Central memory CD8-positive, alpha-beta T cell (primary cell): Measurements from ENCODE around the gene GAPVD1.
"Not testable (repeated sequence)": the region's sequence is repeated elsewhere in the genome, so short reads cannot be mapped to it uniquely, and the experiment has no call there.

Experiments
- ATAC-seq: fragments of 150-1000 bp; cut with Tn5 transposase; replicated peaks from 2 replicates; pipeline ENCODE4 v1.10.0; 2022; ENCODE audit warnings: mild to moderate bottlenecking, moderate FRiP score, moderate number of reproducible peaks; ENCODE audit not compliant: poor library complexity, severe bottlenecking; ENCODE audit errors: extremely low read depth
- DNase-seq, 2 donors: peaks; one replicate each; pipeline ENCODE4 v3.0.0; 2021; ENCODE audit warnings: low spot score in 2 of 2
- H3K27ac Mint-ChIP-seq: one replicate; pipeline ENCODE4 v1.8.0; 2022; ENCODE audit warnings: low read depth, mild to moderate bottlenecking, moderate library complexity, mixed read lengths
- H3K27me3 Mint-ChIP-seq: one replicate; pipeline ENCODE4 v1.8.0; 2022; ENCODE audit warnings: mixed read lengths
- H3K36me3 Mint-ChIP-seq: one replicate; pipeline ENCODE4 v1.8.0; 2022; ENCODE audit warnings: mild to moderate bottlenecking, moderate library complexity, mixed read lengths; ENCODE audit not compliant: insufficient read depth
- H3K4me1 Mint-ChIP-seq: one replicate; pipeline ENCODE4 v1.8.0; 2022; ENCODE audit warnings: mixed read lengths
- H3K4me3 Mint-ChIP-seq: one replicate; pipeline ENCODE4 v1.8.0; 2022; ENCODE audit warnings: mild to moderate bottlenecking, moderate library complexity, mixed read lengths
- H3K9me3 Mint-ChIP-seq: one replicate; pipeline ENCODE4 v1.8.0; 2022; ENCODE audit warnings: mixed read lengths

GAPVD1 gene, protein sequence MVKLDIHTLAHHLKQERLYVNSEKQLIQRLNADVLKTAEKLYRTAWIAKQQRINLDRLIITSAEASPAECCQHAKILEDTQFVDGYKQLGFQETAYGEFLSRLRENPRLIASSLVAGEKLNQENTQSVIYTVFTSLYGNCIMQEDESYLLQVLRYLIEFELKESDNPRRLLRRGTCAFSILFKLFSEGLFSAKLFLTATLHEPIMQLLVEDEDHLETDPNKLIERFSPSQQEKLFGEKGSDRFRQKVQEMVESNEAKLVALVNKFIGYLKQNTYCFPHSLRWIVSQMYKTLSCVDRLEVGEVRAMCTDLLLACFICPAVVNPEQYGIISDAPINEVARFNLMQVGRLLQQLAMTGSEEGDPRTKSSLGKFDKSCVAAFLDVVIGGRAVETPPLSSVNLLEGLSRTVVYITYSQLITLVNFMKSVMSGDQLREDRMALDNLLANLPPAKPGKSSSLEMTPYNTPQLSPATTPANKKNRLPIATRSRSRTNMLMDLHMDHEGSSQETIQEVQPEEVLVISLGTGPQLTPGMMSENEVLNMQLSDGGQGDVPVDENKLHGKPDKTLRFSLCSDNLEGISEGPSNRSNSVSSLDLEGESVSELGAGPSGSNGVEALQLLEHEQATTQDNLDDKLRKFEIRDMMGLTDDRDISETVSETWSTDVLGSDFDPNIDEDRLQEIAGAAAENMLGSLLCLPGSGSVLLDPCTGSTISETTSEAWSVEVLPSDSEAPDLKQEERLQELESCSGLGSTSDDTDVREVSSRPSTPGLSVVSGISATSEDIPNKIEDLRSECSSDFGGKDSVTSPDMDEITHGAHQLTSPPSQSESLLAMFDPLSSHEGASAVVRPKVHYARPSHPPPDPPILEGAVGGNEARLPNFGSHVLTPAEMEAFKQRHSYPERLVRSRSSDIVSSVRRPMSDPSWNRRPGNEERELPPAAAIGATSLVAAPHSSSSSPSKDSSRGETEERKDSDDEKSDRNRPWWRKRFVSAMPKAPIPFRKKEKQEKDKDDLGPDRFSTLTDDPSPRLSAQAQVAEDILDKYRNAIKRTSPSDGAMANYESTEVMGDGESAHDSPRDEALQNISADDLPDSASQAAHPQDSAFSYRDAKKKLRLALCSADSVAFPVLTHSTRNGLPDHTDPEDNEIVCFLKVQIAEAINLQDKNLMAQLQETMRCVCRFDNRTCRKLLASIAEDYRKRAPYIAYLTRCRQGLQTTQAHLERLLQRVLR (N-terminal part only)

DNA sequence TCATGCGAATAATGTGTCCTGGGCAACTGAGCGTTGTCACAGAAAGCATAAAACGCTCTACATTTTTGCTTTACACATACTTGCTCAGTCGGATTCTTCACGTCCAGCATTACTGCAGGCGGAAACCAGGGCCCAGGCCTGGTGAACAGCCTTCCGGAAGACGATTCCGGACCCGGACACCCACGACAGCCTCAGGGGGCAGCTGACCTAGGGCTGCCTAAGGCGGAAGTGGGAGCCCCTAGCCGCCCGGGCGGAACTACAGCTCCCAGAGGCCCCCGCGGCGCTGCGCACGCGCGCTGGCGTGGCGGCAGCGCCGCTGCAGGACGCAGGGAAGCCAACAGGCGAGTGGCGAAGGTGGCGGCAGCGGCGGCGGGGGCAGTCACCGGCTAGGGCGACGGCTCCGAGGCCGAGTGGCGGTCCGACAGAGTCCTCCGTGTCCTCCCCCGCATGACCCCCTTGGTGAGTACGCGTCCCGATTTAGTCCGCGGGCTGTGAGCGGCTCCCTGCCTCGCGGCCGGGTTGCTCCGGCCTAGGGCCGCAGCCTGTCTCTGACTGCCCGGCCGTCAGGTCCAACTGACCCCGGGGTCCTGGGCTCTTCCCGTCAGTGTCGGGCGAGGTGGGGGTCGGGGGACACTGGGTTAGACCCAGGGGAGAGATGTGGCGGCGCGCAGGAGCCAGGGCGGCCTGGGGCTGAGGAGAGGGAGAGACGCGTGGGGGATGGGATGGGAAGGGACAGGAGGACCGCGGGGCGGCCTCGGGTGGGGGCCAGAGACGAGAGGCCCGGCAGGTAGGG, at the start of gene GAPVD1:
Gene GAPVD1, plus strand, starts transcription at position 326 of the 793 bp plus-strand sequence. CDS start 37,096 bp downstream, outside the sequence.
- H3K4me3 Mint-ChIP-seq: peak within 1 kb of the TSS; percentile 91
- H3K27ac Mint-ChIP-seq: peak within 1 kb of the TSS; percentile 97
- no peaks in the 10 kb centered on the region for H3K27me3 Mint-ChIP-seq
- peak; percentile 80 to 82 for DNase-seq
- peak; percentile 90 for ATAC-seq
- H3K36me3 Mint-ChIP-seq: peaks cover 15% of the 10 kb centered on the region
- no peaks in the 10 kb centered on the region for H3K9me3 Mint-ChIP-seq
- H3K4me1 Mint-ChIP-seq: peaks cover 37% of the 10 kb centered on the region

DNA sequence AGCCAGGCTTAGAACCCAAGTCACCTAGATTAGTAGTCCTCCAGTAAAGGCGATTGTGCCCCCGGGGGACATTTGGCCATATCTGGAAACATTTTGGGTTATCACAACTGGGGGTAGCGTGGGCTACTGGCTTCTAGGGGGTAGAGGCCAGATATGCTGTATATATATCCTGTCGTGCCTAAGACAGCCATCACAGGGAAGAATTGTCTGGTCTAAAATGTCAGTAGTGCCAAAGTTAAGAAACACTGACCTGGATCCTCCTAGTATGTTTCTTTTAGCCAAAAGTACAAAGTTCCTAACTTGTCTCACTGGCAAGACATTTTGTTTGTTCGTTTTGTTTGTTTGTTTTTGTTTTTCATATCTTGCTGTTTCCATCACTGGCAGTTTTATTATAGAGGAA, 47.4 kb upstream of the GAPVD1 start:
- no peaks in the 10 kb centered on the region for H3K4me1 Mint-ChIP-seq
- no peak overlapping the region for H3K4me3 Mint-ChIP-seq
- no peaks in the 10 kb centered on the region for H3K9me3 Mint-ChIP-seq
- no peak for DNase-seq
- no peaks in the 10 kb centered on the region for H3K27me3 Mint-ChIP-seq
- peaks cover 33% of the 10 kb centered on the region for H3K36me3 Mint-ChIP-seq
- H3K27ac Mint-ChIP-seq: no peak overlapping the region
- ATAC-seq: no peak

DNA sequence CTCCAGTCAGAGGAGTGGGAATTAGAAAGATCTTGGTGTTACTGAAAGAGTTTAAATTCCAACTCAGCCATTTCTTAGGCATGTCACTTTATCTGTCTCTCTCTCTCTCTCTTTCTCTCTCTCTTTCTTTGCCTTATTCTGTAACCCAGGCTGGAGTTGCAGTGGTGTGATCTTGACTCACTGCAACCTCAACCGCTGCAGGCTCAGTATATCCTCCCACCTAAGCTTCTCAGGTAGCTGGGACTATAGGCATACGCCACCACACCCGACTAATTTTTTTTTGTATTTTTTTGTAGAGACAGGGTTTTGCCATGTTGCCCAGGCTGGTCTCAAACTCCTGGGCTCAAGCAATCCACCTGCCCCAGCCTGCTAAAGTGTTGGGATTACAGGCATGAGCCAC, 43.0 kb upstream of the GAPVD1 start:
- no peaks in the 10 kb centered on the region for H3K4me1 Mint-ChIP-seq
- no peak overlapping the region for H3K4me3 Mint-ChIP-seq
- ATAC-seq (no peak), DNase-seq (no peak)
- peaks cover 33% of the 10 kb centered on the region for H3K36me3 Mint-ChIP-seq
- no peaks in the 10 kb centered on the region for H3K27me3 Mint-ChIP-seq
- no peaks in the 10 kb centered on the region for H3K9me3 Mint-ChIP-seq
- H3K27ac Mint-ChIP-seq: no peak overlapping the region

DNA sequence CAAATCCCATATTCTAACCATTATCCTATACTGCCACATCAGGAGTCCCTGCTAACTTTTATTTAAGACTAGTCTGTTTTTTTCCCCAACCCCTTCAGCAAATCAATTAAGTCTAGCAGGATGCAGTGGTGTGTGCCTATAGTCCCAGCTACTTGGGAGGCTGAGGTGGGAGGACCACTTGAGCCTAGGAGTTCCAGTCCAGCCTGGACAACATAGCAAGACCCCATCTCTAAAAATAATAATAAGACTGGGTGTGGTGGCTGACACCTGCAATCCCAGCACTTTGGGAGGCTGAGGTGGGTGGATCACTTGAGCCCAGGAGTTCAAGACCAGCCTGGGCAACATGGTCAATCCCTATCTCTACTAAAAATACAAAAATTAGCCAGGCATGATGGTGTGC, 36.8 kb upstream of the GAPVD1 start:
- DNase-seq, H3K9me3 Mint-ChIP-seq, H3K27ac Mint-ChIP-seq, ATAC-seq, H3K4me1 Mint-ChIP-seq, H3K27me3 Mint-ChIP-seq, H3K4me3 Mint-ChIP-seq: not testable (repeated sequence)
- peaks cover 34% of the 10 kb centered on the region for H3K36me3 Mint-ChIP-seq

DNA sequence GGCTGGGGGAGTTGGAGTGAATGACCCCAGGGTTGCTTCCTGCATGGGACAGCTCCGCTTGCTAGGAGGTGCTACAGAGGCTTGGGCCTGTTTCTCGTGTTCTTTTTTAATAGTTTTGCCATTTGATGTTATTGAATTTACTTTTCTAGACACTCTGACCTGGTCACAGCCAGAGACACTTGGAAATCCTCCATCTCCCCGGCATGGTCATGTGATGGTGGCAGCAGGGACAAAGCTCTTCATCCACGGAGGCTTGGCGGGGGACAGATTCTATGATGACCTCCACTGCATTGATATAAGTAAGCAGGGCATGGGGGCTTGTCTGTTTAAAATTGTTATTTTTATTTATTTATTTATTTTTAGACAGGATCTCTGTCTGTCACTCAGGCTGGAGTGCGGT, 33.9 kb upstream of the GAPVD1 start:
- no peak overlapping the region for H3K27ac Mint-ChIP-seq
- no peak for DNase-seq
- ATAC-seq: no peak
- H3K4me1 Mint-ChIP-seq: no peaks in the 10 kb centered on the region
- H3K27me3 Mint-ChIP-seq: no peaks in the 10 kb centered on the region
- peaks cover 30% of the 10 kb centered on the region for H3K36me3 Mint-ChIP-seq
- no peaks in the 10 kb centered on the region for H3K9me3 Mint-ChIP-seq
- no peak overlapping the region for H3K4me3 Mint-ChIP-seq

DNA sequence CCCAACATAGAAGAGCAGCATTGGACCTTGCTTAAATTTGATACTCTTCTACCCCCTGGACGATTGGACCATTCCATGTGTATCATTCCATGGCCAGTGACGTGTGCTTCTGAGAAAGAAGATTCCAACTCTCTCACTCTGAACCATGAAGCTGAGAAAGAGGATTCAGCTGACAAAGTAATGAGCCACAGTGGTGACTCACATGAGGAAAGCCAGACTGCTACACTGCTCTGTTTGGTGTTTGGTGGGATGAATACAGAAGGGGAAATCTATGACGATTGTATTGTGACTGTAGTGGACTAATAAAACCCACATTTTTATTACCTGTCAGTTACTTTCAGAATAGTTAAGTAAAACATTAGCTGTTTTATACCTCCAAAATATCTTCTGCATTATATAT, 27.9 kb upstream of the GAPVD1 start:
- H3K9me3 Mint-ChIP-seq: no peaks in the 10 kb centered on the region
- no peak overlapping the region for H3K27ac Mint-ChIP-seq
- no peak for ATAC-seq
- H3K4me3 Mint-ChIP-seq: no peak overlapping the region
- no peak for DNase-seq
- peaks cover 30% of the 10 kb centered on the region for H3K4me1 Mint-ChIP-seq
- peaks cover 66% of the 10 kb centered on the region for H3K36me3 Mint-ChIP-seq
- no peaks in the 10 kb centered on the region for H3K27me3 Mint-ChIP-seq

DNA sequence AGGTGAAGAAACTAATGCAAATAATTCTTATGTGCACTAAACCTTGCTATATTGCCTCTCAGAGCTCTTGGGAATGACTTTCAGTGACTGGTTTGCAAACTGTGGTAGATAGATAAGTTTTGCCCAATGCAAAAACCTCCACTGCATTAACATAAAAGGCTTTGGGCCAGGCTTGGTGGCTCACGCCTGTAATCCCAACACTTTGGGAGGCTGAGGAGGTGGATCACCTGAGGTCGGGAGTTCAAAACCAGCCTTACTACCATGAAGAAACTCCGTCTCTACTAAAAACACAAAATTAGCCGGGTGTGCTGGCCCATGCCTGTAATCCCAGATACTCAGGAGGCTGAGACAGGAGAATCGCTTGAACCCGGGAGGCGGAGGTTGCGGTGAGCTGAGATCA, 27.5 kb upstream of the GAPVD1 start:
- not testable (repeated sequence) for H3K4me3 Mint-ChIP-seq, H3K27ac Mint-ChIP-seq, DNase-seq, H3K27me3 Mint-ChIP-seq, H3K9me3 Mint-ChIP-seq, ATAC-seq
- Mint-ChIP-seq H3K4me1 (peaks cover 34% of the 10 kb centered on the region), H3K36me3 (peaks cover 68% of the 10 kb centered on the region)

DNA sequence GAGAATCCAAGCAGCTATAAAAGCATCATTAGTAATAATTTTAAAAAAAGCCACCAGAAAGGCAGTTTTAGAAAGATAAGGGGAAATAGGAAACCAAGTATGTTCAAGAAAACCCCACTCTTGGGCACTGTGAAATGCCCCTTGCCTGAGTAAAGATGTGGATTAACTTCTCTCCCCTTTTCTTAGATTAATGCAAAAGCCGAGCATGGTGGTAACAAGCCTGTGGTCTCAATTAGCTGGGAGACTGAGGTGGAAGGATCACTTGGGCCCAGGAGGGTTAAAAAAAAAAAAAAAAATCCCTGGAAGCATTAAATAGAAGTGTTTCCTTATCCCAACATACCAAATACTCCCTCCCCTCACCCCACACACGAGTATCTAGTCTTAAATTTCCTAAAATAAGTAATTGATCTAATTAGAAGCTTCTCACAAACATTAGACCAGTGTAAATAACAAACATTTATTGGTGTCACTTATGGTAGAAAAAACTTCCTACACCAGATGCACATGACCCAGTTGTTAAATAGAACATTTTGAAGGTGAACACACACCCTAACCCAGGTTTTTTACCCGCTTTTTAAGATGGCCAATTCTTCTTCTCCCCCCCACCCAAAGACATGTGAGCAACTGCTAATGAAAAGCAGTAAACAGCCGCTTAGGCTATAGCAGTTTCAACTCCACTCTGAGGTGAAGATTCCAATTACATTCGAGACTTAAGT, 25.7 kb upstream of the GAPVD1 start:
- Mint-ChIP-seq H3K27ac (peak overlapping the region; percentile 81), H3K27me3 (no peaks in the 10 kb centered on the region), H3K9me3 (no peaks in the 10 kb centered on the region), H3K4me1 (peaks cover 38% of the 10 kb centered on the region), H3K4me3 (peak overlapping the region; percentile 96), H3K36me3 (peaks cover 77% of the 10 kb centered on the region)
- DNase-seq: no peak
- ATAC-seq: no peak

DNA sequence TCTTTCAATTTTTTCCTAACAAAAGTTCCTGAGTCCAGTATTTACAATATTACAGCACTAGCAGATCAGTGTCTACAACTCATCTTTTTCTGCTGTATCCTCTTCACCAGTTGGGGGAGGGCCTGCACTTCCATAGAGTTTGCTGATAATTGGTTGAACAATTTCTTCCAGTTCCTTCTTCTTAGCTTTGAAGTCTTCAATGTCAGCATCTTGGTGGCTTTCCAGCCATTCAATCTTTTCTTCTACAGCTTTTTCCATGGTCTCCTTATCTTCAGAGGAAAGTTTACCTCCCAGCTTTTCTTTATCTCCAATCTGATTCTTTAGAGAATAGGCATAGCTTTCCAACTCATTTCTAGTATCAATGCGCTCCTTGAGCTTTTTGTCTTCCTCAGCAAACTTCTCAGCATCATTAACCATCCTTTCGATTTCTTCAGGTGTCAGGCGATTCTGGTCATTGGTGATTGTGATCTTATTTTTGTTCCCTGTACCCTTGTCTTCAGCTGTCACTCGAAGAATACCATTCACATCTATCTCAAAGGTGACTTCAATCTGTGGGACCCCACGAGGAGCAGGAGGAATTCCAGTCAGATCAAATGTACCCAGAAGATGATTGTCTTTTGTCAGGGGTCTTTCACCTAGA, 25.0 kb upstream of the GAPVD1 start:
- not testable (repeated sequence) for H3K9me3 Mint-ChIP-seq, H3K27me3 Mint-ChIP-seq, DNase-seq, ATAC-seq
- Mint-ChIP-seq H3K27ac (peak overlapping the region; percentile 81), H3K4me1 (peaks cover 44% of the 10 kb centered on the region), H3K36me3 (peaks cover 84% of the 10 kb centered on the region), H3K4me3 (peak overlapping the region; percentile 96)

DNA sequence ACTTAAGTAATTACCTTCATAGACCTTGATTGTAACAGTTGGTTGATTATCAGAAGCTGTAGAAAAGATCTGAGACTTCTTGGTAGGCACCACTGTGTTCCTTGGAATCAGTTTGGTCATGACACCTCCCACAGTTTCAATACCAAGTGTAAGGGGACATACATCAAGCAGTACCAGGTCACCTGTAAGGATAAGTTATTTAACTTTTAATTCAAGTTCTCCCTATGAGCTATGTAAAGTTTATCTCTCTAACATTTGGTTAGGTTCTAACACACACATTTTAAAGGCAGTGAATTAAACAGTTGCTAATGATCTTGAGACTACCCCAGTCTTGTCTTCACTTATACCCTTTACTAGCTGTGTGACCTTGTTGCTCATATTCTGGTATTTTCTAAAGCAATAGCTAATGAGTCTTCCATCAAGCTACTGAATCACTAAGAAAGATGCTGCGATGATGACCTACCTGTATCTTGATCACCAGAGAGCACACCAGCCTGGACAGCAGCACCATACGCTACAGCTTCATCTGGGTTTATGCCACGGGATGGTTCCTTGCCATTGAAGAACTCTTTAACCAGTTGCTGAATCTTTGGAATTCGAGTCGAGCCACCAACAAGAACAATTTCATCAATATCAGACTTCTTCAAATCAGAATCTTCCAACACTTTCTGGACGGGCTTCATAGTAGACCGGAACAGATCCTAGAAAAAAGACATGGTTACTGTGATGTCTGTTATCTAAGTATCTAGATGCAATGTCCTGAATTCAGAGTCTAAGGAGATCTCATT, 23.3 kb upstream of the GAPVD1 start:
- peaks cover 51% of the 10 kb centered on the region for H3K4me1 Mint-ChIP-seq

More for the DNA sequence above, 23.3 kb upstream of the GAPVD1 start:
- ATAC-seq: no peak
- peak overlapping the region; percentile 96 for H3K4me3 Mint-ChIP-seq
- H3K27ac Mint-ChIP-seq: peak overlapping the region; percentile 99
- DNase-seq: no peak
- no peaks in the 10 kb centered on the region for H3K27me3 Mint-ChIP-seq
- peaks cover 85% of the 10 kb centered on the region for H3K36me3 Mint-ChIP-seq
- no peaks in the 10 kb centered on the region for H3K9me3 Mint-ChIP-seq
